Stimulated activated naive CD8-positive, alpha-beta T cell treated with anti-CD3 and anti-CD28 coated beads, Interleukin-15, Interleukin-2, amounts not matched to agents 100 U/mL and 50 U/mL, for 24 hours (primary cell): ENCODE measurements around the gene SEMA5B.
A peak's percentile ranks its signal among the peaks of the same experiment; 100 is the strongest.

ENCODE experiments used
- ATAC-seq: fragments of 150-1000 bp; cut with Tn5 transposase; one replicate; pipeline ENCODE4 v1.10.0; 2021
- DNase-seq: peaks from one replicate; pipeline ENCODE4 v3.0.0; 2021

Gene SEMA5B

GRCh38 chr3:122944671-122945161 is 82.8 kb downstream of the SEMA5B start:
- DNase-seq: no peak
- ATAC-seq: no peak

GRCh38 chr3:122943828-122944190 is 83.8 kb downstream of the SEMA5B start:
- DNase-seq (no peak), ATAC-seq (no peak)

- peak; percentile 58 for DNase-seq
- peak; percentile 33 for ATAC-seq
These were observed 84.4 kb downstream of the SEMA5B start for GRCh38 chr3:122942937-122943827.

- DNase-seq: no peak
- no peak for ATAC-seq
These were observed 85.3 kb downstream of the SEMA5B start for GRCh38 chr3:122942239-122942638.

GRCh38 chr3:122941228-122942206 is 86.0 kb downstream of the SEMA5B start:
- ATAC-seq (no peak), DNase-seq (no peak)

GRCh38 chr3:122940628-122941086 is 86.9 kb downstream of the SEMA5B start:
- no peak for ATAC-seq
- no peak for DNase-seq

- DNase-seq: no peak
- ATAC-seq: no peak
These were observed 88.7 kb downstream of the SEMA5B start for GRCh38 chr3:122938783-122939425.

- ATAC-seq: no peak
These were observed 89.8 kb downstream of the SEMA5B start for GRCh38 chr3:122937745-122938144.

GRCh38 chr3:122936986-122937385 is 90.6 kb downstream of the SEMA5B start:
- no peak for ATAC-seq
- no peak for DNase-seq

More at GRCh38 chr3:122937745-122938144, 89.8 kb downstream of the SEMA5B start:
- no peak for DNase-seq

- no peak for ATAC-seq
- DNase-seq: no peak
These were observed 91.2 kb downstream of the SEMA5B start for GRCh38 chr3:122936335-122936734.

- DNase-seq (no peak), ATAC-seq (no peak)
These were observed 93.3 kb downstream of the SEMA5B start for GRCh38 chr3:122934251-122934650.

- DNase-seq (no peak), ATAC-seq (no peak)
These were observed 95.2 kb downstream of the SEMA5B start for GRCh38 chr3:122932251-122932967.

- ATAC-seq: no peak
- no peak for DNase-seq
These were observed 95.9 kb downstream of the SEMA5B start for GRCh38 chr3:122931636-122932035.

- no peak for ATAC-seq
- no peak for DNase-seq
These were observed 97.2 kb downstream of the SEMA5B start for GRCh38 chr3:122930063-122930997.

- DNase-seq (no peak), ATAC-seq (peak; percentile 14)
These were observed 98.1 kb downstream of the SEMA5B start for GRCh38 chr3:122929188-122930062.

- DNase-seq (no peak), ATAC-seq (no peak)
These were observed 99.0 kb downstream of the SEMA5B start for GRCh38 chr3:122928396-122929187.

- no peak for ATAC-seq
- DNase-seq: no peak
These were observed 99.8 kb downstream of the SEMA5B start for GRCh38 chr3:122927726-122928125.

- ATAC-seq (no peak), DNase-seq (no peak)
These were observed 100.8 kb downstream of the SEMA5B start for GRCh38 chr3:122926811-122927210.
